Esophagus muscularis mucosa (tissue), 4 donors: ENCODE measurements around the gene ZBTB12.

Source experiments
- CTCF ChIP-seq, 3 experiments: fragments of 200-600 bp in 2 of 3; fragments of 450-650 bp in 1 of 3; sonication (generic) in 2 of 3; IDR thresholded peaks; one replicate each; pipeline ENCODE4 v1.5.1; 2017 to 2019; ENCODE audit warnings: antibody characterized with exemption in 3 of 3, mild to moderate bottlenecking in 2 of 3, moderate library complexity in 1 of 3
- EP300 ChIP-seq: sonication (generic); formaldehyde crosslinking; IDR thresholded peaks from one replicate; pipeline ENCODE4 v1.6.1; 2017; ENCODE audit warnings: antibody characterized with exemption
- POLR2A ChIP-seq: fragments of 450-650 bp; IDR thresholded peaks from one replicate; pipeline ENCODE4 v1.6.1; 2017; ENCODE audit warnings: antibody characterized with exemption, moderate library complexity, mild to moderate bottlenecking, low read depth
- POLR2AphosphoS5 ChIP-seq, 2 donors: sonication (generic); formaldehyde crosslinking; IDR thresholded peaks; one replicate each; pipeline ENCODE4 v1.6.1; 2017; ENCODE audit warnings: antibody characterized with exemption in 2 of 2

- TF ChIP-seq CTCF (IDR thresholded peaks at IDR 0.05) (no peak), POLR2A (no peak), POLR2AphosphoS5 (IDR thresholded peaks at IDR 0.05) (no peak), EP300 (no peak)
Observed at GRCh38 chr6:31918069-31918720, 16.3 kb upstream of the ZBTB12 start.
